Activated CD8-positive, alpha-beta memory T cell treated with anti-CD3 and anti-CD28 coated beads for 24 hours (primary cell): ENCODE data around the gene RPL13.
"Not testable (repeated sequence)": the region's sequence is repeated elsewhere in the genome, so short reads cannot be mapped to it uniquely, and the experiment has no call there.

Experiments
- DNase-seq: peaks from one replicate; pipeline ENCODE4 v3.0.0-alpha.2; 2020

Gene RPL13

GRCh38 chr16:89564476-89565255 is 4.2 kb downstream of the RPL13 start:
- DNase-seq = peak; percentile 81

GRCh38 chr16:89565256-89565505 is 4.7 kb downstream of the RPL13 start:
- DNase-seq = no peak

- peak; percentile 90 for DNase-seq
Measured at GRCh38 chr16:89565506-89566372, 5.3 kb downstream of the RPL13 start.

- no peak for DNase-seq
Measured at GRCh38 chr16:89567656-89568594, 7.4 kb downstream of the RPL13 start.

- no peak for DNase-seq
Measured at GRCh38 chr16:89569506-89570341, 9.2 kb downstream of the RPL13 start.

- DNase-seq = no peak
Measured at GRCh38 chr16:89570342-89570923, 10.0 kb downstream of the RPL13 start.

- not testable (repeated sequence) for DNase-seq
Measured at GRCh38 chr16:89570983-89571598, 10.6 kb downstream of the RPL13 start.

GRCh38 chr16:89571636-89572035 is 11.2 kb downstream of the RPL13 start:
- DNase-seq = no peak

- no peak for DNase-seq
Measured at GRCh38 chr16:89572073-89572484, 11.6 kb downstream of the RPL13 start.

- DNase-seq = no peak
Measured at GRCh38 chr16:89572485-89573205, 12.2 kb downstream of the RPL13 start.

GRCh38 chr16:89573826-89574680 is 13.6 kb downstream of the RPL13 start:
- no peak for DNase-seq

- peak; percentile 82 for DNase-seq
Measured at GRCh38 chr16:89574681-89575246, 14.3 kb downstream of the RPL13 start.

- peak; percentile 71 for DNase-seq
Measured at GRCh38 chr16:89575247-89576152, 15.0 kb downstream of the RPL13 start, which contains the start of gene CPNE7. CPNE7 (plus strand) TSS chr16:89575758; CDS start chr16:89575898, 140 bp downstream.

- DNase-seq = no peak
Measured at GRCh38 chr16:89576153-89577054, 15.9 kb downstream of the RPL13 start.

GRCh38 chr16:89577055-89577759 is 16.7 kb downstream of the RPL13 start:
- DNase-seq = no peak

GRCh38 chr16:89579351-89579750 is 18.9 kb downstream of the RPL13 start:
- DNase-seq = no peak
